ENCODE measurements around the gene ELF5. TPM values are rescaled to one million over a fixed set of nuclear protein-coding genes. Genes with fewer than 3 reads are reported as not detected.

ELF5 gene
- total and polyA plus RNA-seq, 2 of the 8 experiments (the other 6 are each of a cell fraction or from before 2014, with no cell fraction given): not detected

DNA sequence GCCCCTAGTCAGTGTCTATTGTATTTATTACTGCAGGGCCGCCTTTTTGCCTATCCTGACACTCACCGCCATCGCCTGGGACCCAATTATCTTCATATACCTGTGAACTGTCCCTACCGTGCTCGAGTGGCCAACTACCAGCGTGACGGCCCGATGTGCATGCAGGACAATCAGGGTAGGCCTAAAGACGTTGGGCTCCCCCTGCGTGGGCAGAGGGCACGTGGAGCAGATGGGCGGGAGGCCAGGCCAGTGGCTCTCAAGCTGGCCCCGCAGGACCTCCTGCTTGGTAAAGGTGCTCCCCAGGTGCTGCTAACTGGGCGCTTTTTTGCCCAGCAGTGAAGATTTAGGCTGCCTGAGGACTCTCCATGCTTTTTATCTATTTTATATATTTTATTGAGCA, 52.4 kb downstream of the ELF5 start:
- Histone ChIP-seq H3K79me2 (ENCODE audit: control insufficient read depth in 1 of 2, insufficient read depth in 2 of 2, low read length in 2 of 2) (no peaks in the 10 kb centered on the region), H3K36me3 (ENCODE audit: control insufficient read depth in 2 of 4, insufficient read depth in 4 of 4, low read length in 3 of 4) (peaks cover 0 to 14% (median 7%) of the 10 kb centered on the region in 4 experiments; a peak in 5 of 8 replicates), H4K5ac (ENCODE audit: insufficient read length, low read depth, low read length) (no peak overlapping the region), H3K18ac (ENCODE audit: extremely low read depth, low read length) (no peak overlapping the region), H3K9ac (replicated peaks in 1 of 4; ENCODE audit: extremely low read depth in 1 of 4, low read depth in 3 of 4, low read length in 3 of 4) (no peak overlapping the region), H2BK15ac (ENCODE audit: low read length) (no peak overlapping the region), H4K8ac (ENCODE audit: extremely low read depth, insufficient read depth, low read length) (no peak overlapping the region; the same call in 1 of the 2 replicates), H2AFZ (ENCODE audit: low read length) (no peak overlapping the region), H3K27ac (ENCODE audit: low read depth, low read length) (no peak overlapping the region), H4K91ac (replicated peaks; ENCODE audit: insufficient read length, low read length) (no peak overlapping the region), H4K20me1 (replicated peaks in 1 of 2; ENCODE audit: control insufficient read depth in 1 of 2, insufficient read depth in 2 of 2, low read length in 2 of 2) (no peaks in the 10 kb centered on the region), H2BK5ac (ENCODE audit: low read depth, low read length) (no peak overlapping the region), H3K4me2 (ENCODE audit: insufficient read depth in 1 of 2, low read depth in 2 of 2, low read length in 2 of 2) (no peak overlapping the region), H3K56ac (replicated peaks; ENCODE audit: insufficient read length, low read depth, low read length) (no peak overlapping the region), H3K4me3 (ENCODE audit: extremely low read depth in 1 of 4, insufficient read depth in 2 of 4, low read depth in 3 of 4, low read length in 4 of 4) (no peak overlapping the region), H3K23me2 (ENCODE audit: low read depth, low read length) (no peaks in the 10 kb centered on the region), H2BK120ac (replicated peaks; ENCODE audit: low read depth, low read length) (no peak overlapping the region), H3K4ac (replicated peaks; ENCODE audit: insufficient read length, low read depth, low read length) (no peak overlapping the region), H3K9me3 (ENCODE audit: insufficient read depth in 2 of 2, low read depth in 1 of 2, low read length in 1 of 2) (peaks cover 4 to 6% of the 10 kb centered on the region in 2 experiments; a peak in 2 of 4 replicates), H3K27me3 (replicated peaks in 1 of 4; ENCODE audit: control insufficient read depth in 3 of 4, extremely low read depth in 1 of 4, insufficient read depth in 3 of 4, low read length in 3 of 4) (no peaks in the 10 kb centered on the region), H3K4me1 (replicated peaks in 1 of 4; ENCODE audit: control insufficient read depth in 3 of 4, insufficient read depth in 4 of 4, low read length in 3 of 4) (no peaks in the 10 kb centered on the region), H2AK5ac (ENCODE audit: low read depth, low read length) (no peak overlapping the region), H3K14ac (ENCODE audit: insufficient read length) (no peak overlapping the region), H3K79me1 (ENCODE audit: low read depth, low read length) (no peaks in the 10 kb centered on the region), H3K23ac (ENCODE audit: insufficient read length) (no peak overlapping the region), H2BK20ac (ENCODE audit: low read length) (no peak overlapping the region), H2BK12ac (ENCODE audit: low read depth, low read length) (no peak overlapping the region)
- no peak for FAIRE-seq
- ChIA-PET CTCF (ENCODE audit: partially characterized antibody) (interaction anchor here (0.7 to 1.4 kb wide), 2 partner anchors 15 to 44 kb away, joined by 5 read pairs; no protein-coding TSS in a partner anchor), POLR2A (ENCODE audit: partially characterized antibody) (no interaction called here)
- WGBS, 2 experiments (ENCODE audit: extremely low coverage in 1 of 2, insufficient coverage in 1 of 2, insufficient read length in 1 of 2, insufficient replicate concordance in 2 of 2, low coverage in 1 of 2, low lambda C conversion rate in 2 of 2, missing lambda C conversion rate in 1 of 2): 89% methylated on average over 14 of the region's 14 CpGs; no CpG with 5 or more reads in 1 of the 2 experiments
- TF ChIP-seq JUND (IDR thresholded peaks at IDR 0.05; ENCODE audit: low read length) (no peak), HDAC6 (IDR thresholded peaks at IDR 0.05; ENCODE audit: low read depth, low read length) (no peak)
- no peak for DNase-seq (ENCODE audit: low read depth in 1 of 2, low spot score in 2 of 2)

All from H1 (cell line).